Activated T-cell treated with anti-CD3 and anti-CD28 coated beads for 24 hours (primary cell): Measurements from ENCODE around the gene AGPS.
"Not testable (repeated sequence)": the region's sequence is repeated elsewhere in the genome, so short reads cannot be mapped to it uniquely, and the experiment has no call there.

Source experiments
- DNase-seq: peaks from one replicate; pipeline ENCODE4 v3.0.0-alpha.2; 2020; ENCODE audit warnings: low read depth

Gene AGPS

GRCh38 chr2:177419274-177419673 is 26.7 kb downstream of the AGPS start:
- no peak for DNase-seq

GRCh38 chr2:177422271-177422670 is 29.7 kb downstream of the AGPS start:
- no peak for DNase-seq

- not testable (repeated sequence) for DNase-seq
Observed at GRCh38 chr2:177424120-177424519, 31.5 kb downstream of the AGPS start.

- DNase-seq, result not testable (repeated sequence)
Observed at GRCh38 chr2:177424620-177425019, 32.0 kb downstream of the AGPS start.

- no peak for DNase-seq
Observed at GRCh38 chr2:177427316-177427715, 34.7 kb downstream of the AGPS start.

- DNase-seq, result not testable (repeated sequence)
Observed at GRCh38 chr2:177427936-177428335, 35.4 kb downstream of the AGPS start.

DNA sequence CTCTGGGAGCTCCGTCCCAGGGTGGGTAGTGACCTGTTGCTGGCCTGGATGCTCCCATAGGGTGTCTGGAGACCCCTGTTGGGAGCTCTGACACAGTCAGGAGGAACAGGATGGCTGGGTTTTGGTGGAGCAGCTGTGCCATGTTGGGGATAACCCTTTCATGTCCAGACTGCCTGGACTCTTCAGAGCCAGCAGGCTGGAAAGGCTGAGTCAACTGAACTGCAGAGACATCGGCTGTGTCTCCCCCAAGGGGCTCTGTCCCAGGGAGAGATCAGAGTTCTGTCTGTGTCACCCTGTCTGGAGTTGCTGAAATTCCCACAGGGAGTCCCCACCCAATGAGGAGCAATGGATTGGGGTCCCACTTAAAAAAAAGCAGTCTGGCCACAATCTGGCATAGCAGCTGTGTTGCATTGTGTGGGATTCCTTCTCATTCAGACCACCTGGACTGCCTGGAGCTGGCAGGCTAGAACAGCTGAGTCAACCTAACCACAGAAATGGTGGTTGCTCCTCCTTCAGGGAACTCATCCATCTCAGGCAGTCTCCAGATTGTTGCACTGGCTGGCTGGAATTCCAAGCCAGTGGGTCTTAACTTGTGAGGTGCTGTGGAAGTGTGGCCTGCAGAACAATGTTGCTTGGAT is 37.2 kb downstream of the AGPS start:
- DNase-seq, result no peak

DNA sequence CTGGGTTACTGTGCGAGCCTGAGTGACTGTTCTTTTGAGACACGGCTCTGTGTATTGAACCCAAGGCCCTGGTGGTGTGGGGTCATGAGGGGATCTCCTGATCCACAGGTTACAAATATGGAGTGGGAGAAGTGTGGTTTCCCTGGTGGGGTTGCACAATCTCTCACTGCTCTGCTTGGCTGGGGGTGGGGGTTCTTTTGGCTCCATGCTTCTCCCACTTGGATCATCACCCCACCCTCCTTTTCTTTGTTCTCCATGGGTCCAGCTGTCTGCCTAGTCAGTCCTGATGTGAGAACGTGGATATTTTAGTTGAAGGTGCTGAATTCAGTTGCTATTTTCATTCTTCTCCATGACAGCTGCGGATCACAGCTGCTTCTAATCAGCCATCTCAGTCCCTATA is 37.8 kb downstream of the AGPS start:
- no peak for DNase-seq

GRCh38 chr2:177431111-177431725 is 38.6 kb downstream of the AGPS start:
- DNase-seq, result not testable (repeated sequence)

GRCh38 chr2:177432703-177433102 is 40.1 kb downstream of the AGPS start:
- no peak for DNase-seq

DNA sequence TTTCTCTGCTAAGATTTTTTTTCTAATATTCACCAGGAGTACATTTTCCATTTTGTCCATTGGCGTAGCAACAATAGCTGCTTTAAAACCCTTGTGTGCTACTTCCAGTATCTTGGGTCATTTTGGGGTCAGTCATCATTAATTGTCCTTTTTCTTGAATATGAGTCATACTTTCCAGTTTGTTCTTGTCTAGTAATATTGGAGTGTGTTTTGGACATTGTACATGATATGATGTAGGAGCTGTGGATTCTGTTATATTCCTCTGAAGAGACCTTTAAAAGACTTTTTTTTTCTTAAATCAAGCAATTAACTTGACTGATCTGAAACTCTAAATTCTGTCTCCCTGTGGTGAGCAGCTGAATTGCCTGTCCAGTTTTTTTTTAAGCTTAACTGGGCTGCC is 40.8 kb downstream of the AGPS start:
- no peak for DNase-seq

GRCh38 chr2:177434475-177434874 is 41.9 kb downstream of the AGPS start:
- DNase-seq, result no peak

DNA sequence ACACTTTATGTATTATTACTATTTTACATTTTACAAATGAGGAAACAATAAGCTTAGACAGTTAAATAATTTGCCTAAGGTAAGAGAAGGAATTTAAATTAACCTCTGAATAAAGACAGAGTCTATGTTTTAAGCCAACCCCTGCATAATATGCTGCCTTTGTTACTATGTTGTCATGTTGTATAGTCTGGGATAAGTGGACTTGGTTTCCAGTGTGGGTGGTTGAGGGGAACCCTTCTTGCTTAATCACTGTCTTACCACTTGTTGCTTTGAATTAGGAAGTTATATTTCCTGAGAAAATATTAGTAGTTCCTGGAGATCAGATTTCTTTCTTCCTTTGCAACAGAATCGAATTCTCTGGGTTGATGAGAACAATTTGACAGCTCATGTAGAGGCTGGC is 52.6 kb downstream of the AGPS start:
- DNase-seq, result no peak

- DNase-seq, result no peak
Observed at GRCh38 chr2:177448031-177448430, 55.5 kb downstream of the AGPS start.

DNA sequence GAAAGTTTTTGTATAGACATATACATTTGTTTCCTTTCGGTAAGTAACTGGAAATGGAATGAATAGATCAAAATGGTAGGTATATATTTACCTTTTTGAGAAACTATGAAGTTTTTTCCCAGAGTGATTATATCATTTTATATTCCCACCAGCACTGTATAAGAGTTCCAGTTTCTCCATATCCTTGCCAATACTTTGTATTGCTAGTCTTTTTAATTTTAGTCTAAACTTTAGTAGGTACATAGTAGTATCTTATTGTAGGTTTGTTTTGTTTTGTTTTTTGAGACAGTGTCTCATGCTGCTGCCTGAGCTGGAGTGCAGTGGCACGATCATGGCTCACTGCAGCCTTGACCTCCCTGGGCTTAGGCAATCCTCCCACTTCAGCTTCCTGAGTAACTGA is 56.6 kb downstream of the AGPS start:
- DNase-seq, result no peak

DNA sequence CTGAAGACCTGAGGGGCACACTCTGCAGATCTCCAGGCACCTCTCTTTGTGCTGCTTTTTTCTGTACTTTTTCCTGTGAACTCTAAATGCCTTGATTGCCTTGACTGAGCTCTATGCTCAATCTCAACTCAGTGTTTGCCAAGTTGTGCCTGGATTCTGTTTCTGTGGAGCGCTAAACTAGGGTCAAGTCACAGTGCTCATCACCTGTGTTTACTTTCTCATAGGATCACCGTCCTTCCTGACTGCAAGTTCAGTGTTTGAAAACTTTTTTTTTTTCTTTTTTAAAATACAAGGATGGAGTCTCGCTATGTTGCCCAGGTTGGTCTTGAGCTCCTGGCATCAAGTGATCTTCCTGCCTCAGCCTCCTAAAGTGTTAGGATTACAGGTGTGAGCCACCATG is 62.6 kb downstream of the AGPS start:
- no peak for DNase-seq

DNA sequence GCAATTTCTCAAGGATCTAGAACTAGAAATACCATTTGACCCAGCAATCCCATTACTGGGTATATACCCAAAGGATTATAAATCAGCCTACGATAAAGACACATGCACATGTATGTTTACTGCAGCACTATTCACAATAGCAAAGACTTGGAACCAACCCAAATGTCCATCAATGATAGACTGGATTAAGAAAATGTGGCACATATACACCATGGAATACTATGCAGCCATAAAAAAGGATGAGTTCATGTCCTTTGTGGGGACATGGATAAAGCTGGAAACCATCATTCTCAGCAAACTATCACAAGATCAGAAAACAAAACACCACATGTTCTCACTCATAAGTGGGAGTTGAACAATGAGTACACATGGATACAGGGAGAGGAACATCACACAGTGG is 67.2 kb downstream of the AGPS start:
- DNase-seq, result not testable (repeated sequence)

DNA sequence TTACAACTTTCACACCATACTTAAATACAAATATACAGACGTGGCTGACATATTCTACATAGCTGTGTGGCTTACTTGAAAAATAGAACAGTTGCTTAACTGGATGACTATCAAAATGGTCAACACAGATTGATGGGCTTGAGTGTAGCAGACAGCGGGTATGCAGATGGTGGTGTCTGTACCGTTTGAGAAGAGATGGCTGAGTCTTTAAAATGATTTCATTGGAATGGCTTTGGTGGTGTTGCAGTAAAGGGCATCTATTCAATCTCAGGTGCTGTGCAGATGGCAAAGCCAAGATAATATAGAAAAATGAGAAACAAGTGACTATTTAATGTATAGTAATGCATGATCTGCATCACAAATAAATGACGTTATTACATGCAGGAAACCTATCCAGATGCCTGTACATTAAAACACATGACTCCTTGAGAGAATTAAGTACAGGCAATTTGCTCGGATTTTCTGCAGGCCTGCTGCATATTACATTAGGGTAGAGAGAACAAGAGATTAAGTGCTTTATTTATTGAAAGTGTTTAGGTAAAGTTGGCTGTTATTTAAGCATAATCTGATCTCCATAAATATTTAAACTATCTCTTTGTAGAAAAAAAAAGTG is 68.5 kb downstream of the AGPS start:
- DNase-seq, result no peak

- DNase-seq, result no peak
Observed at GRCh38 chr2:177464549-177464948, 72.0 kb downstream of the AGPS start.

DNA sequence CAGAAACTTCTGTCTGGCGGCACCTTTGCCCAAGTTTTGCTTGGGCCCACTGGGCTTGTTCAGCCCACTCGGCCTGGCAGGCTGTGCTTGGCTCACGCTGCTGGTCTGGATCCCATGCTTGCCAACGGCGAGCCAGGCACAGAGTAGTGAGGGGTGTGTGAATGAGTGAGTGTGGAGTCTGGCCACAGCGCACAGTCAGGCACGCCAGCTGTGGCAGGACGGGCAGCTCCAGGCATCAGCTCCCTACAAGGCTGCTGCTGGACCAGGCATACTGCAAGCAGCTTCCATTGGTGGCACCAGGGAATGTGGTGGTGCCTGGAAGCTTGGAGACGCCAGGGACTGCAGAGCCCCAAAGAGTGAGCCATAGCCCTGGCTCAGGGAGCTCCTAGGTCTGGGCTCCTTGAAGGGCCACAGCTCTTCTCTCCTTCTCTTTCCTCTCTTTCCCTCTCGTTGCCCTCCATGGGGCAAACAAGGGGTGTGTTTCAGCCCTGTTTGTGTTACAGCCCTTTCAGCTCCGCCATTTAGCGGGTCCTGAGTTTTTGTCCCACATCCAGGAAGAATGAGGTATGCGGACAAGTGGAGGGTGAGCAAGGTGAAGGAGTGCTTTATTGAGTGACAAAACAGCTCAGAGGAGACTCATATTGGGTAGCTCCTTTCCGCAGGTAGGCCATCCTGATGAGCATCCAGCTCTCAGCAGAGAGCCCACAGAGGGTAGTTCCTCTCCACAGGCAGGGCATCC is 73.0 kb downstream of the AGPS start:
- no peak for DNase-seq

DNA sequence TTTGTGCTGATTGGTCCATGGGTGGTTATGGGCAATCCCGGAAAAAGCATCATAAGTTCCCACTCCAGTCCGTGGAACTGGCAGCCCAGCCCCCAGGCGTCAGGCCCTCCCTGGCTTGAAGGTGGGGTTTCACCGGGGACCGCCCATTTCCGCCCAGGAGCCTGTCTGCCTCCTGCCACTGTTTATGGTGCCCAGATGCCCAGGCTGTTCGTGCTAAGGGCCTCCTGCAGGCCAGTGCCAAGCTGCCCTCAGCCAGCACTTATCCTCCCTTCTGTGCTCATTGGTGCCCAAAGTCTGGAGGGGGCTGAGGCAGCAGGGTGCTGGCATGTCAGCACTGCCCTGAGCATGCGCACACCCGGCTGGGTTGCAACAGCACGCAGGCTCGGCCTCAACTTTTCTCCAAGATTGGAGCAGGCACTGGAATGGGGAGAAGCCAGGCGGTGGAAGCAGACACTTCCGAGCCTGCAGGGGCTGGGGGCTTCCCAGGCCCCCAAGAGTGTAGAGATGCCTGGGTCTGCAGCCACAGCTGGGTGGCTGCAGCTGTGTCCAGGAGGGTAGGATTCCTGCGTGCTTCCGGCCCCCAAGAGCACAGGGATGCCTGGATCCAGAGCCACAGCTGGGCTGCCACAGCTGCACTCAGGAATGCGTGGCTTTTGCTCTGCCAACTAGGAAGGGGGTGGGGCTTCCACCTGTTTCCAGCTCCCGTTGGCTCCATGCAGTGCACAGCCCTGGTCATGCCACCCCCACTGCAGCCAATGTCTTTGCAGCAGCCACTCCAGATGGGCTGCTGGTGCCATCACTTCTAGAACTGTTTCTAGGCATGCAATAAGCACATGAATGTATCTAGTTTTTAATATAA is 74.0 kb downstream of the AGPS start:
- DNase-seq, result no peak

DNA sequence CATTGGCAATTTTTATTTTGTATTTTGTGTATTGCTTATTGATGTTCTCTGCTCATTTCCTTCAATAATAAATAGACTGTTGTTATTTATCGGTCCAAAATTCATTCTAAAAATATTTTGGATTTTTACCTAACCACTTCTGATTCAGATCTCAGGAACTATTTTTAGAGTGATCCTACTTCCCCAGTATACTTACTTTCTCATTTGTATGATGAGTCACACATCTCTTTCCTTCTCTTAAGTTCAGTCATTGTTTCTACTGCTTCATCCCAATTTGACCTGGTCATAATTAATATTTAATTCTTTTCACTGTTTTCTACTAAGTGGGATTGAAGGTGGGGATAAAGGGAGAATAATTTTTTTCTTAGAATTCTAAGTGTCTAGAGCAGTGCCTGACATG is 75.1 kb downstream of the AGPS start:
- DNase-seq, result no peak
